ENCODE results near the gene KRTAP10-9.
"Not testable (repeated sequence)": the region's sequence is repeated elsewhere in the genome, so short reads cannot be mapped to it uniquely, and the experiment has no call there.

KRTAP10-9 gene

GRCh38 chr21:44626673-44627143 lies at the start of gene KRTAP10-9:
Gene KRTAP10-9, plus strand, starts transcription at chr21:44627093. Its CDS starts 79 bp downstream, at chr21:44627172.
- DNase-seq (ENCODE audit: low read depth, low spot score), result no peak

GRCh38 chr21:44578371-44579055 lies 48.4 kb upstream of the KRTAP10-9 start:
- DNase-seq (ENCODE audit: low read depth, low spot score), result no peak

GRCh38 chr21:44579056-44579832 lies 47.6 kb upstream of the KRTAP10-9 start:
- no peak for DNase-seq (ENCODE audit: low read depth, low spot score)

- no peak for DNase-seq (ENCODE audit: low read depth, low spot score)
Measured at GRCh38 chr21:44579833-44580144, 47.1 kb upstream of the KRTAP10-9 start.

GRCh38 chr21:44580231-44580821 lies 46.6 kb upstream of the KRTAP10-9 start, which contains the start of gene KRTAP10-5:
Gene KRTAP10-5, minus strand, starts transcription at chr21:44580604. Its CDS starts 26 bp downstream, at chr21:44580578.
- not testable (repeated sequence) for DNase-seq (ENCODE audit: low read depth, low spot score)

GRCh38 chr21:44581158-44581557 lies 45.7 kb upstream of the KRTAP10-9 start:
- DNase-seq (ENCODE audit: low read depth, low spot score), result no peak

GRCh38 chr21:44582055-44582454 lies 44.8 kb upstream of the KRTAP10-9 start:
- no peak for DNase-seq (ENCODE audit: low read depth, low spot score)

- DNase-seq (ENCODE audit: low read depth, low spot score), result no peak
Measured at GRCh38 chr21:44583089-44583799, 43.6 kb upstream of the KRTAP10-9 start.

- no peak for DNase-seq (ENCODE audit: low read depth, low spot score)
Measured at GRCh38 chr21:44583800-44584147, 43.1 kb upstream of the KRTAP10-9 start.

- DNase-seq (ENCODE audit: low read depth, low spot score), result no peak
Measured at GRCh38 chr21:44585892-44586291, 41.0 kb upstream of the KRTAP10-9 start.

- no peak for DNase-seq (ENCODE audit: low read depth, low spot score)
Measured at GRCh38 chr21:44589094-44589493, 37.8 kb upstream of the KRTAP10-9 start.

- no peak for DNase-seq (ENCODE audit: low read depth, low spot score)
Measured at GRCh38 chr21:44589586-44590305, 37.1 kb upstream of the KRTAP10-9 start.

- DNase-seq (ENCODE audit: low read depth, low spot score), result no peak
Measured at GRCh38 chr21:44590311-44590721, 36.6 kb upstream of the KRTAP10-9 start.

GRCh38 chr21:44590897-44591800 lies 35.7 kb upstream of the KRTAP10-9 start:
- DNase-seq (ENCODE audit: low read depth, low spot score), result not testable (repeated sequence)

- not testable (repeated sequence) for DNase-seq (ENCODE audit: low read depth, low spot score)
Measured at GRCh38 chr21:44591801-44592130, 35.1 kb upstream of the KRTAP10-9 start.

GRCh38 chr21:44592446-44593311 lies 34.2 kb upstream of the KRTAP10-9 start, which contains the start of gene KRTAP10-6:
Gene KRTAP10-6, minus strand, starts transcription at chr21:44592505. Its CDS starts 21 bp downstream, at chr21:44592484.
- no peak for DNase-seq (ENCODE audit: low read depth, low spot score)

GRCh38 chr21:44593598-44594405 lies 33.1 kb upstream of the KRTAP10-9 start:
- no peak for DNase-seq (ENCODE audit: low read depth, low spot score)

- DNase-seq (ENCODE audit: low read depth, low spot score), result no peak
Measured at GRCh38 chr21:44594406-44594916, 32.4 kb upstream of the KRTAP10-9 start.

Data from smooth muscle cell of the brain vasculature (primary cell).